ENCODE measurements around the gene MCF2L2.
"Not testable (repeated sequence)": the region's sequence is repeated elsewhere in the genome, so short reads cannot be mapped to it uniquely, and the experiment has no call there.

MCF2L2 gene

DNA sequence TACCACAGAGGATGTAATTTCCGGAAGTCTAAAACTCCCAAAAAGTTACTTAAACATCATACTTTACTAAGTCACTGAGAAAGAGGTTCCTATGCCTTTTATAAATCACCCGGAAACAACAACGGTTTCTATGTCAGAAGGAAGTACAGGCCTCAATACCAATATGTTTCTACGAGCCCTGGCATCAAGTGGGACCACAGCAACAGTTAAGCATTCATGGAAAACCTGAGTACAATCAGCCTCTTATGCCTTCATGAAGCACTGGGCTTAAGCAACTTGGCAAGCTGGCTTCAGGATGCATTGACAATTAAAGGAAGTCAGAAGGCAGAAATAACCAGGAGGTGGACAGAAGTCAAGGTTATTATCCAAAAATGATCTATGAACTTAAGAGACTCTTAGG is 194.5 kb downstream of the MCF2L2 start:
- peak; percentile 88 for DNase-seq (ENCODE audit: low spot score)

DNA sequence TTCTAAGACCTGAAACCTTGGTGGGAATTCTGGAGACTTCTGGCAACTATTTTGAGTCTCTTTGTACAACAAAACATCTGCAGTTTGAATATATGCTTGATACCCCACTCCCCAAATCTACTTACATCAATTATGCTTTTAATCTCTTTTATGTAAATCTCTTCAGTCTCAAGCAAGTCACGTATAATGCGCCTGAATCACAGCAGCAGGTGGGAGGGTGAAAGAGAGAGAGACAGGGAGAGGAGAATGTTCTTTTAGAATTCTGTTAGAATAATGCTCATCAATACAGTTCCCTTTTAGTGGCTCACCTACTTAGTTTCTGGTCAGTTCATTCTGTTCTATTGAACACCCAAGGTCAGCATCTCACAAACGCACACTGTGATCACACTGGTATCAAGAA is 197.6 kb downstream of the MCF2L2 start:
- no peak for DNase-seq (ENCODE audit: low spot score)

DNA sequence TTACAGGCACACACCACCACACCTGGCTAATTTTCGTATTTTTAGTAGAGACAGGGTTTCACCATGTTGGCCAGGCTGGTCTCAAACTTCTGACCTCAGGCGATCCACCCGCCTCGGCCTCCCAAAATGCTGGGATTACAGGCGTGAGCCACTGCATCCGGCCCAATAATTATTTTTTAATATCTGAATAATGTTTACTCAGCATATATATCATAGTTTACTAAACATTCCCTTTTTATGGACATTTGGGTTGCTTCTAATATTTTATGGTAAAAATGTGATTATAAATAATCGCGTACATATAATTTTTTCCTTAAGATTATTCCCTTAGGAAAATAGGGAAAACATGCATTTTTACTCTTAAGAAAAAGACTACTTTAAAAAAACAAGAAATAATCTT is 198.2 kb downstream of the MCF2L2 start:
- not testable (repeated sequence) for DNase-seq (ENCODE audit: low spot score)

DNA sequence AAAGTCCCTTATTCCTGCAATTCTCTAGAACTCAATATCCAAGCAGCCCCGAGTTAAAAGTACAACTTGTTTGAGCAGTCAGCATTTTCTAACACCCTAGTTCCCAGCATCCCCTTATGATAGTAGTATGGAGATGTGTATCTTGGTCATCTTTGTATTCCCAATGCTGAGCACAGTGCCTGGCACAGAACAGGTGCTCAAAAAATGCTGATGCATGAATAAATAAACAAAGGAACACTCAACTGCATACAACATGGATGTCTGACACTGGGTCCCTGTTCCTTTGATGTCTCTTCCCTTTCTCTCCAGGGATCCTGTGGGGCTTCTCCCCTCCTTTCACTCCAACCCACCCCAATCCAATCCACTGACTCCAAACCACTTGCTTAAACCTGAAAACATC is 199.2 kb downstream of the MCF2L2 start:
- no peak for DNase-seq (ENCODE audit: low spot score)

DNA sequence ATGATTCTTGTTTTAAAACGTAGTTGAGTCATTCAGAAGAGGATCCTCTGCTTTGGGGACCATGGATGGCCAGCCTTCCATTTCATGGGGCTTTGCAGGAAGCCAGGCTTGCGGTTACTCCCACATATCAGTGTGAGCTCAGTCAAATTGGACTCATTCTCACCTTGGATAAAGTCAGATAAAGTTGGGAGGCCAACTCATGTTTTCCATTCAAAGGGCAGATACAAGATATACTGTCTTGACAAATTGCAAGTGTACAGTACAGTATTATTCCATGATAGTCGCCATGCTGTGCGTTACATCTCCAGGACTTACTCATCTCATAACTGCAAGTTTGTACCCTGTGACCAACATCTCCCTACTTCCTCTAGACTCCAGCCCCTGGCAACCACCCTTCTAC is 200.8 kb downstream of the MCF2L2 start:
- DNase-seq (ENCODE audit: low spot score) = no peak

DNA sequence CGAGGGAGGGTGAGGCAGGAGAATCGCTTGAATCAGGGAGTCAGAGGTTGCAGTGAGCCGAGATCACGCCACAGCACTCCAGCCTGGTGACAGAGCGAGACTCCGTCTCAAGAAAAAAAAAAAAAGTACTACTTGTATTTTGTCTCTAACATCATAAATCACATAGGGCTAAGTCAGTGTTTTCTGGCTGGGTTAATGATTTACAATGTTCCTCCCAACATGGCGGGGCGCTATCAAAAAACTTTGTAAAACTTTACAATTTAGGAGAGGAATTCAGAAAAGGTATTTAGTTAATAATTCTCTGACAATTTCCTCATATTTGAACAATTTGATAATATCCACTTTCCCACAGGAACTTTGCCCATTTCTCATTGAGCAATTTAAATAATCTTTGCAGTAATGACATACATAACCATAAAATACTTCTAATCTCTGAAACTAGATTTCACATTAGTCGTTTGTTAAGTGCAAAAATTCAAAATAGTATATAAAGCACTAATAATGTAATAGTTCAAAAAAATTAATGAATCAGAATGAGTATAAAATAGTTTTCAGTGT is 202.0 kb downstream of the MCF2L2 start:
- no peak for DNase-seq (ENCODE audit: low spot score)

DNA sequence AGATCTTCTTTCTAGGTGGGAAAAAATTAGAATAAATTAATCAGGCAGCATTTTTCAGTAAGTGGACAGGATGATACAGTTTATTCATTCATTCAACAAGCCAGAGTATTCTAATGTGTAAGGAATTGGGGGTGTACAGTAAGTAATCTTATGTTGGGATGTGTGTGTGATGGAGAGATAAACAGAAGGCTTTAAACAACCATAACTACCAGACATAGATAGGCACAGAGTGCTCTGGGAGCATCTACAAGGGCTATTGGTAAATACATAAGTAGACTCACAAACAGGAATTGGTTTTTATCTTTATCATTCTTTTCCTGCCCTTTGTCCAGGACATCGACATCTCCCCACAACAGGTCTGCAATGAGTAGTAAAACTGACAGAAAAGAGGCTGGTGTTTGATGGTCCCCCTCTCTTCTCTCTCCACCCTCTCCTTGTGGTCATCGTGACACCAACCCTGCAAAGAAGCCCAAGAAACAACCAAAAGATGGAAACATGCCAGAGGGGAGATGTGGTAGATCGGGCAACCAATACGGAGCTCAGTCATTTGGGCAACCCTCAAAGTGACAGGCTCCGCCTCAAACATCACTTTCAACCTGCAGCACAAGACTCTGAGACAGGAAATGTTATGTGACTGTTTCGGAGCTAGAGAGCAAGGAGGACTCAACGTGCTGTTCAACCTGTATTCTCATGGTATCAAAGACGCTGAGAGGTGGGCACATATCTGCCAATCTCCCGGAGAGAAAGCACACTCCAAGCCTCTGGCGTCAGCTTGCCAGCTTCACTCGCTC is 204.0 kb downstream of the MCF2L2 start:
- DNase-seq (ENCODE audit: low spot score) = no peak

DNA sequence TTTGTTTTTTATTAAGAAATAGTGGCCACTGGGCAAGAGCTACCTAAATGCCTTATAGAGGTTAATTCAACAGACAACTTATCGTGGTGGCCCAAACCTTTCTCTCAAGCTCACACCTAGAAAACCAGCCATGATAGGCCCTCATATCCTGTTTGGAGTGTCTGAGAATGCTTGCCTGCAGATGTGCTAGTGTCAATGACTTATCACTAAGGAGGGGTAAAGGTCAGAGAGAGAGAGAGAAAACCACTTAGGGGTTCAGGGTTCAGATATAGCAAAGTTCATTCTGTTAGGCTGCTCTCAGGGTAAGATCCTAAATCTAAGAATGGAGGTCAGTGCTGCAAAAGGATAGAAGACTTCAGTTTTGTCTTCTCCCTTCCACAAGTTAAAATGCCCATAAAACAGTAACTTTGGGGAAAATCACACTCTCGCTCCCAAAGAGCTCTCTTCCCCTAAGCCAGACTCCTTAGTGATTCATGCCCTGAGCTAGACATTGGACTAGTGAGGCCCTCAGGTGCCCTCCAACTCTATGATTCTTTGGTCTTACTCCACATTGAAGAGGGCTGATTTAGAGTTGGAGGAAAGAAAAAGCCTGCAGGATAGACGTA is 205.7 kb downstream of the MCF2L2 start:
- DNase-seq (ENCODE audit: low spot score) = no peak

DNA sequence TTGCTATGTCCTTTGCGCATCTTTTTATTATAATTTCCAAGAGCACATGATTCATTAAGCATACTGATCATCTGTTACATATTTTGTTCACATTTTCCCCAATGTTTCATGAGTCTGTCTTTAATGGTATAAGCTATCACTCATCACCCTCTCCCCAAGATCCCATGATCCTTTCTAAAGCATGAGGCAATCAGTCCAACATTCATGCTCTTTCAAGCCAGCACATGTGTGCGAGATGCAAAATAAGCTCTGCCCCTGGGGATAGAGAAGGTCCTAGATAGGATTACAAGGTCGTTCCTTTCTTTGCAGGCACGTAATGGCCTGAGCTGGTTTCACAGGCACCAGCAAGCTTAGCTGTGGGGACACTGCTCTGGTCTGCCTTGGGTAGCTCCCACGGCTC is 207.6 kb downstream of the MCF2L2 start:
- no peak for DNase-seq (ENCODE audit: low spot score)

DNA sequence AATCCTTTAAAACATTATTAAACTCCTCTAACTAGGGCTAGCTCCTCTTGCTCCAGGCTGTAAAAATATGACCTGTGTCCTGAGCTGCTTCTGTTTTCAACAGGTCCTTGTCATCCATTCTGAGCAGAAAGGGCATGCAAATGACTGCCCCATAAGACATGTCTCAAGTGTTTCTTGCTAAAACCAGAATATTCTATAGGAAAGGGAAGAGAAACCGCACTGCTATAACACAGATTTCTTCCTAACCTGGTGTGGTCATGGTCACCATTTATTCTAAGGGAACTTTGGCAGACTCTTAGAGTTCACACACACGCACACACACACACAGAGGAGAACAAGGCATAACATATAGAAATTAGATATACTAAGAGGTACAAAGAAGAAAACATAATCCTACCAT is 209.6 kb downstream of the MCF2L2 start:
- peak; percentile 37 for DNase-seq (ENCODE audit: low spot score)

DNA sequence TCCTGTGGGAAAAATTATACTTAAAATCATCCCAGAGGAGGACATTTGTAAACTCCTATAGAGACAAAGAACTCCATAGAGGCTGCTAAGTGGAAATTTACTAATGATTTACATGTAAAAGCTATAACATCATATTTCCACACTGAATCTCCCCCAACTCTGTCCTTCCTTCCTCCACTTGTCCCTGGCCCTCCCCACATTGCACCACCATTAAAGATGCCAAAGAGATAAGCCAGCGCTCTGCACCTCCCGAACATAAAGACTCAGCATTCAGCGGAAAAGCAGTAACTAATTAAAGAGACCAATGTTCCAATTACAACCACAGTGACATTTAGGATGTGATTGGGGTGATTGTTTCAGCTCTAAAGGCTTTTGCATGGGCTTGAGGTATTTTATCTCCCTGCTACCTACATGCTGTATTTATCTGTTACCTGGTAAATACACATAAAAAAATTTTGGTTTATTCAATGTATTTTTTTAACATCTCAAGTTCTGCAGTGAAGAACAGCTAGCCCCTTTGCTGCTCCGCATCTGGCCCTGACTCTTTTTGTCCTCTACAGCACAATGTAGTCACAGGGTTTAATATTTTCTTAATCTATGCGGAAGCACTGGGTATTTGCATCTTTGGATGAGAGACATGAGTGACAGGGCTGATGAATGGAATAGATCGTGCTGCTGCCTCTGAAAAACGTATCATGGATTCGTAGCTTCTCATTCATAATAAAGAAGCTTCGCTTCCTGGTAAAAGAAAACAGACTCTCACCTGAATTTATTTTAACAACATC is 210.7 kb downstream of the MCF2L2 start:
- no peak for DNase-seq (ENCODE audit: low spot score)

DNA sequence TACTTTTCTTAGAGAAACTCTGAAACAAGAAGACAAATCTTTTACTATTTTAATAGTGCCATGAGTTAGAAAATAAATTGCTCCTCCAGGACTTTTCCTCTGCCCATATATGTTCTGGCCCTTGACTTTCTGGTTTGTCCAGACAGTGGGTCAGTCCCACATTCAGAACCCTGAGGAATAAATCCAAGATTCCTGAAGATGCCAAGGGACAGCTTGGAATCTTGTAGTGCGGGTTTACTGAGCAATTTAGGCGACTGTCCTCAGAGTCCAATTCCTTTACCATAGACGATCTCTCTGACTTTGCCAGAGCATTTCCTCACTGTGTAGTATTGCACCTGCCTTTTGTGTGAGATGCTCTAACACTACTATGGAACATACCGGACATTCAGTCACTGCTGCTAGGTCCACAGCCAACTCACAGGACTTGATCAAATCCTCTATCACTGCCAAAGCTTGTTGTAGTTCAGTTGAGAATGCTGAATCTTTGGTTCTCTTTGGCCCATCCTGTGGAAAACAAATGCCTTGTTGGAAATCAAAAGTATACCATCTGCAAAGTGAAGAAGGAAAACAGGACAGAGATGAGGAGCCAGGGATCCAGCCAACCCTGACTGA is 212.7 kb downstream of the MCF2L2 start:
- DNase-seq (ENCODE audit: low spot score) = no peak

DNA sequence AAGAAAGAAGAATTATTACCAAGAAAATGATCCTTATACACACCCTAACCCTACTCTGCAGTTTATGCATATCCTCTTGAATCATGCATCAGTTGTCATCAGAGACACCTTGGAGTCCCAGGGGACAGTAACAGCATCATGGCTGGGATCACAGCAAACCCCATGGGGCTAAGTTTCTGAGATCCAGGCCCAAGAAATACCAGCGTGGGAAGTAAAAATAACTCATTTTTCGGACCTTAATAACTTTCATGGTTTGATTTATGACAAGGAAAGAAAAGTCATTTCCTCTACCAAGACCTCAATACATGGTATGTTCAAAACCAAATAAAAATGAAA is 214.2 kb downstream of the MCF2L2 start:
- DNase-seq (ENCODE audit: low spot score) = no peak

DNA sequence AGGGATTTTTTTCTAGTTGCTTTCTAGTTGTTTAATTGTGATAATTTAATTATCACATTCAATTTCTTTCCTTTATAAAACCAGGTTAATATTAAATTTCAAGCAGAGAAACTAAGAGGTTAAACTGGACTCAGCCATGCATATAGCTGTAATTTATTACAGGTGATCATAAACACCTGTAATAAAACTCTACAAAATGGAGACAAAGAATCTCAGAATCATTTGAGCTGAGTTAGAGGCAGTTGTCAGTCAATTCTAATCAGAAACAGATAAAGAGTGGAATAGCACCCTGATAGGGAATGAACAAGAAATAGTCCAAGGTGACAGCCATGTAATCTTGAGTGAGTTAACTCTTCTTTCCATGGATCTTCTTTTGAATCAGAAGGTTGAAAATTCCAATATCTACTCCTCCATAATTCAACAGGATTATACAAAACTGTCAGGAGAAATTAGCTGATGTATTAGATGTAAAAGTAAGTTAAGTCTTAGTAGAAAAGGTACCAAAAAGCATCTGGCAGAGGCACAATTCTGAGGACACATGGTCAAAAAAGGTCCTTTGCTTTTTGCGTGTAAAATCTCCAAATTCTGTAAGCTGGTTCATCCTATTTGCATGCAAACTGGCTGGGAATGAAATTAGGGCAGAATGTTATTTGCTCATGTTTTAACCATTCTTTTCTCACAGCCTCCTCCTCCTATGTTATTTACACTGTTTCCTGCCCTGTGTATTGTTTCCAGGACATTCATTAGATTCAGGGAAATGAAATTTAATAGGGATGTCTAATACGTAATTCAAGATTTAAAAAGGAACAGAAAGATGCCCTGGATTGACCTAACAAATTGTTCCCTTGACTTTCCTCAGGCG is 214.8 kb downstream of the MCF2L2 start:
- no peak for DNase-seq (ENCODE audit: low spot score)

DNA sequence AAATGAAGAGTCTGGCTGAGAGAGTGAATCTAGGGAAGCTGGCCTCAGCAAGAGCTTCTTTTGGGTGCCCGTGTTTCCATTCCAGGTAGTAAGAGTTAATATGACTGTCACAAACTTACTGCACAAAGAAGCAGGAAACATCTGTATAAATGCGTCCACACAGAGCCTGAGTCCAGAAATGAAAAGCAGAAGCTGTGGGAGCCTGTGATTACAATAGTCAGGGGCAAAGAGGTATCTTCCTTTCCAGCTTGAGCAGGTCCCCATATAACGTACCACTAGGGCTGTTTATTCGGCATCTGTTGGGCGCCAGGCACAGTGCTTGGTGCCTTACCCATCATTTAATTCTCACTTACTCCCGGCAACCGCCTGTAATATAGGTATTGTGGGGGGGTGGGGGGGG is 215.9 kb downstream of the MCF2L2 start:
- DNase-seq (ENCODE audit: low spot score) = peak; percentile 85

DNA sequence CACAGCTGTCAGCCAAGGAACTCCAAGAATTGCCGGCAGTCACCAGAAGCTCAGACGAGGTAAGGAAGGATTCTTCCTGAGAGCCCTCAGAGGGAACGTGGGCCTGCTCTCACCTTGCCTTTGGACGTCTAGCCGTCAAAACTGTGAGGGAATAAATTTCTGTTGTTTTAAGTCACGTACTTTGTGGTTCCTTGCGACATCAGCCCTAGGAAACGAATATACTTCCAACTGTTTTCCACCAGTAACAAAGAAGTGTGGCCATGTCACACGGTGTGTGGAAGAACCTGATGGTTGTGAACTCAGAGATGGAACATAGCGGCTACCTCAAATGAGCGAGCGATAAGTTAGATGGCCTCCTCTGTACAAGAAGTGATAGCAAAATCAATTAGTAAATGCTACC is 216.3 kb downstream of the MCF2L2 start:
- no peak for DNase-seq (ENCODE audit: low spot score)

DNA sequence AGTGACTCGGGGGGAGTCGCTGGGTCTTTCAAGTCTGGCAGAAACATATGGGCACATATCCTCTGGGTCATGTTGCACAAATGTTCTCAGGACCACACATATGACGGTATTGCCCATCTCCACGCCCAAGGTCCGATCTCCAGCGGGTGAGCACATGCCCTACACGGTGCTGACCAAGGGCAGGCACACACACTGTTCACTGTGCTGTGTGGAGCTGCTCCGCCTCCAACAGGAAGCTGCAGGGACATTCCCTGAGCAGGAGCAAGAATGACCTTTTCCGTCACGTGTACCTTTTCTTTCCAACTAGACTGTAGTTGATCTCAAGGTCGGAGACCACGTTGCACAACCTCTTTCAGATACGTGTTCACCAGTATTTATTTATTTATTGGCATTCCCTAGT is 217.1 kb downstream of the MCF2L2 start:
- DNase-seq (ENCODE audit: low spot score) = peak; percentile 30

DNA sequence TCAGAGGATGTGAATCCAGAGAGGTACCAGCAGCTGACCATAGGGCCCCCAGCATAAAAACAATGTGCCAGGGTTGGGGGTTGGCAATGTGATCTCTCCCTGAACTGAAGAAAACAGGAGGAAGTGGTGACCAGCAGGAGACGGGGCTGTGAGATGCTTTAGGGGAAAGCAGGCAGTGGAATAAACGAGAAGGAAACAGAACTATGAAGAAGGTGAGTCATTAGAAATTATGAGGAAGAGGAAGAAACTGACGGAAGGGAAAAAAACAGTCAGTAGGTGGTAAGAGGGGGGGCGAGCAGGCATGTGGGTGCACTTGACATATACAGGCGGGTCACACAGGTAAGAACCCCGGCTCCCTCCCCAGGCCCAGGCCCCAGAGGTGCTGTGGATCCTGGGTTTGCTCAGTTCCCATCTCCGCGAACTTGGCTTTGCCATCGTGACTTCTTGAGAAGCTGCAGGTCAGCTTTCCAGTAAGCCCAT is 217.5 kb downstream of the MCF2L2 start:
- DNase-seq (ENCODE audit: low spot score) = peak; percentile 78

DNA sequence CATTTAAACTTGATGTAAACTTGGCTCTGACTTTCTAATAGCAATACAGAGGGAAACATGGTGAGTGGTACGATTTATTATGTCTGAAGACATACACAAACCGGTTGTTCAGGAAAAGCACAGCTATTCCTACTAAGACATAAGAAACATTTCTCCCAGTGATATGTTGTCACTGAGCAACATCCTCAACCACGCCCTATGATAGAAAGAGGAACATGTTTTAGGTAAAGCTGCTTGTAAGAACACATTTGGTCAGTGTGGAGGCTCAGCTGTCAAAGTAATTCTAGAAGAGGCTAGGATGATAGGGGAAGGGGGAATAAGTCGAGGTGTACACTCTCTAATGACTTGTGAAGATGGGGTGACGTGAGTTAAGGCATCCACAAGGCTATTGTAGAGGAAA is 218.1 kb downstream of the MCF2L2 start:
- DNase-seq (ENCODE audit: low spot score) = peak; percentile 39

DNA sequence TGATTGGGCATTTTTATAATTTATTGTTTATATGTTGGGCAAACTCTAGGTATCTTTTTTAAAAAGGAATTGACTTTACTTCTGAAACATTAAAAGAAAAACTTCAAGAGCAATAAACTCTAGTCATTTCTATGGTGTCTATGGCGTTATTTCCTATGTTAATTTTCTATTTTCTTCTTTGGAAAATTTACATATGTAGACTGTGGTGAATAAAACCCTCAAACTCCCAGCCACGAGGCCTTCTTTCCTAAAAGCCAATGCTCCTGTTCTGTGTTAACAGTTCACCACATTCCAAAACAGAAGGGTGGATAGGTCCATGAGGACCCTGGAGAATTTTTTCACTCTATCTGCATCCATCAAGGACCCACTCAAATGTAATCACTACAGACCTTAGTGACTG is 219.6 kb downstream of the MCF2L2 start:
- no peak for DNase-seq (ENCODE audit: low spot score)

DNA sequence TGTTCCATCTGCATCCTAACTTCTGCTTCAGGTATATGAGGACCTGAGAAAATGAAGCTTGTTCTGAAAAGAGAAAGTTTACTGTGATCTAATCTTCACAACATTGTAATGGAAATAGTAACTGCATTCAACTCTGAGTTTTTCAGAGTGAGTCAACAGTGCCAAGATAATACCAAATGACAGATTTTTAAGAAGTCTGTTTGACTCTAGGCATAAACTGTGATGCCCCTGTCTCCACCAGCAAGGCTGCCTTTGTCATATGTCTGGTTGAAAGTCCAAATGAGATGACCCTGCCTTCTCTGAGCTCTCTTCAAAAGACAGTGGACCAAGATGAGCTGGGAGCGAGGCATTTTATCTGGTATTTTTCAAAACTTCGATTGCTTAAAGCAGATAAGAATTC is 220.2 kb downstream of the MCF2L2 start:
- no peak for DNase-seq (ENCODE audit: low spot score)

All from pons (tissue), 1 donor.